Measurements from ENCODE around the gene IL17C.
A peak's percentile ranks its signal among the peaks of the same experiment; 100 is the strongest.

IL17C gene

DNA sequence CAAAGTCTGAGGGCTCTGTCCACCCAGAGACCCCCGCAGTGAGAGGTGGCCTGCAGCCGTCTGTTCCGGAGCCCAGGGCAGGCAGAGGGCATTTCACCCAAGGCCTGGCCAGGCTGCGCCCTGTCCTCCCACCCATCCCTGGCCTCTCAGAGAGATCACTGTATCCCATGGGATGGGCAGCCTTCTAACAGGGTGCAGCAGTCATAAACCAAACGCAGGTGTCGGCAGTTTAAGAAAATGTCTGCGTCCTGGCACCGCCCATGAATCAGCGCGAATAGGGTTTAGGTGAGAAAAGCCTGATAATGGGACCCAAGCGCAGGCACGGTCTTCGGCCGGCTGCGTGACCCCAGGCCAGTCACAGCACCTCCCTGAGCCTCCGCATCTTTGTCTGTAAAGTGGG, 7.1 kb downstream of the IL17C start:
- DNase-seq (ENCODE audit: low read depth in 2 of 2): no peak

DNA sequence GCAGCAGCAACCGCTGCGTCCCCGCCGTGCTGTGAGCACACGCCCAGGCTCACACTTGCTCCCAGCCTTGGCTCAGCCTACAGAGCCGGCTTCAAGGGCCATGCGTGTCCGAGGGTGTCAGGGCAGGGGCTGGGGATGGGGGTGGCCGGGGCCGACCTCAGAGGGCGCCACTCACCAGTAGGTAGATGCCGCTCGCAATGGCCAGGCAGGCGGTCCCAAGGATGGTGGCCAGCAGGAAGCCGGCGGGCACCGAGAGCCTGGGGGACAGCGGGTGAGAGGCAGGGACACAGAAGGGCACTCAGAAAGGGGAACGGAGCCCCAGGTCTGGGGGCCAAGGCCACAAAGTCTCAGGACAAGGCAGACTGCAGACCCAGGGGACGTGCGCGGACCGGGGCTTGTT, 7.6 kb downstream of the IL17C start:
- DNase-seq (ENCODE audit: low read depth in 2 of 2): no peak

DNA sequence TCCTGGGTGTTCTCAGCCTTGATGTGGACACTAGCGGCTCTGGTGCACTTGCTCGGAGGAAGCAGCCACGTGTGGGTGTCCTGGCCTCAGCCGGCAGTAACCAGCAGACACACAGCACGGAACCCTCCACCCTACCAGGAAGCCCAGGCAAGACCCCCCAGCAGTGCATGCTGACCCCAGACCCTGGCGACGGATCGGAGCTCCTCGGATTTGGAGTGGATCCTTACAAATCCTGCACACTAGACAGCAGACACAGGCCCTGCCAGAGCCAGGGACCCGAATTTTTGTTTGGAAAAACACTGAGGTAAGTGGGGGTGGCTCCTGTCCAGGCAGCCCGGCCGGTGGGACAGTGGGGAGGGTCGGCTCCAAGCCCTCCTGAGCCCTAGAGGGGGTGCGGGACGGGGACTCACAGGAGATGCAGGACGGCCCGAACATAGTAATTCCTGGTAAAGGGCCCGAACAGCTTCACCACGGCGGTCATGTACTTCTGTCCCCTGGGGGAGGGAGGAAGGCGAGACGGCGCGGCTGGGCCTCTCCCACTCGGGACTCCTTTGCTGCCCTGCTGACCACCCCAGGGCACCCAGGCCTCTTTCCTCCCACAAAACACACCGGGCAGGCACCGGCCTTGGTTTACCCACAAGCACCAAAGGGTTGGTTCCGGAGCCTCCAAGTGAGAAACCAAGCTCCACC, 8.1 kb downstream of the IL17C start:
- DNase-seq (ENCODE audit: low read depth in 2 of 2): no peak

DNA sequence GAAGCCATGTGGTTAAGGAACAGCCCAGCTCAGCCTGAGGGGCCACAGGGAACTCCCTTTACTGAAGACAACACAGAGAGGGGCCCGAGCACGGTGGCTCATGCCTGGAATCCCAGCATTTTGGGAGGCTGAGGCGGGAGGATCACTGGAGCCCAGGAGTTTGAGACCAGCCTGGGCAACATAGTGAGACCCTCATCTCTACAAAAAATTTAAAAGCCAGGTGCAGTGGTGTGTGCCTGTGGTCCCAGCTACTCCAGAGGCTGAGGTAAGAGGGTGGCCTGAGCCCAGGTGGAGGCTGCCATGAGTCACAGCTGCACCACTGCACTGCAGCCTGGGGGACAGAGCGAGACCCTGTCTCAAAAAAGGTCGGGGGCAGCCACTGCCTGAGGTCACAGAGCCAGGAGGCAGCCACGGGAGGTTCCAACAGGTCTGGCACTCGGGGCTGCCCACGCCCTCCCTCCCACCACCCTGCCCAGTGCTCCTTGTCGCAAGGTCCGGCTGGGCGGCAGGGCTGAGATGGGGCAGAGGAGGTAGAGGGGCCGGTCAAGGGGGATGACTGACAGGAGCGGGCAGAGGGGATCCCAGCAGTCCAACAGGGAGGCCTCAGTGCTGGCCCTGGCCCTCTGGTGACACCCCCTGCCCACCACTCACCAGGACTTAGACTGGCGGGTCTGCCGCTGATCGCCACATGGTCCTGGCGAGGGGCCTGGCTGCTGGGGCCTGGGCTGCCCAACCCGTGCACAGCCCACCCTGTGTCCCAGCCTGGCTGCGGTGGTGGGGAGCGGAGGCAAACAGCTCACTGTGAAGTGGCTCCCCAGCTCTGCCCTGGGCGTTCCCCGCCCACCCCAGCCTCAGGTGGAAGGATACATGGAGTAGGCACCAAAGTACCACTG, 9.1 kb downstream of the IL17C start:
- no peak for DNase-seq (ENCODE audit: low read depth in 2 of 2)

DNA sequence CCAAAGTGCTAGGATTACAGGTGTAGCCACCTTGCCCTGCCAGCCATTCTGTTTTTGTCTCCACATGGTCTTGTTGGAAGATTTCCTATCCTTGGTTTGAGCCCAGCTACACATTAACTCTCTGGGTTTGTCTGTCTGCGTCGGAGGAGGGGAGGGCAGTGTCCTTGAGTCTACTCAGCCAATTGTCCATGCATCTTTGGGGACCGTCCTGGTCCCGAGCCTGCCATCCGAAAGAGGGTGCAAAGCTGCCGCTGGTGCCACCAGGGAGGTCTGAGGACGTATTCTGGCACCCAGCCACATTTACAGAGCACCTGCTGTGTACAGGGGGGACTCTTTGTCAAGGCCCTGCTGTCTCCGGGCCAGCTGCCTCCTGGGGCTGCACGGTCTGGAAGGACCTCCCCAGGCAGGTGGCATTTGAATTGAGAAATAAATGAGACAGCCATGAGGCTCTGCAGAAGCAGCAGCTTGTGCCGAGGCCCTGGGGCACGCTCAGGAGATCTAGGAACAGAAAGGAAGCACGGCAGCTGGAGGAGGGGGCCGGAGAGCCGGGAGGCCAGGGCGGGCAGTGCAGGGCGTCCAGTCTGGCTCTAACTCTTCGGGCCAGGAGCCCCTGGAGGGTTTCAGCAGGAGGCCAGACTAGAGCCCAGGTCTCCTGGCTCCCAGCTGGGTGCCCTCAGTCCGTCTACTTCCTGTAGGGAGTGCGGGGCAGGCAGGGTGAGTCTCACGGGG, 11.0 kb downstream of the IL17C start:
- no peak for DNase-seq (ENCODE audit: low read depth in 2 of 2)

DNA sequence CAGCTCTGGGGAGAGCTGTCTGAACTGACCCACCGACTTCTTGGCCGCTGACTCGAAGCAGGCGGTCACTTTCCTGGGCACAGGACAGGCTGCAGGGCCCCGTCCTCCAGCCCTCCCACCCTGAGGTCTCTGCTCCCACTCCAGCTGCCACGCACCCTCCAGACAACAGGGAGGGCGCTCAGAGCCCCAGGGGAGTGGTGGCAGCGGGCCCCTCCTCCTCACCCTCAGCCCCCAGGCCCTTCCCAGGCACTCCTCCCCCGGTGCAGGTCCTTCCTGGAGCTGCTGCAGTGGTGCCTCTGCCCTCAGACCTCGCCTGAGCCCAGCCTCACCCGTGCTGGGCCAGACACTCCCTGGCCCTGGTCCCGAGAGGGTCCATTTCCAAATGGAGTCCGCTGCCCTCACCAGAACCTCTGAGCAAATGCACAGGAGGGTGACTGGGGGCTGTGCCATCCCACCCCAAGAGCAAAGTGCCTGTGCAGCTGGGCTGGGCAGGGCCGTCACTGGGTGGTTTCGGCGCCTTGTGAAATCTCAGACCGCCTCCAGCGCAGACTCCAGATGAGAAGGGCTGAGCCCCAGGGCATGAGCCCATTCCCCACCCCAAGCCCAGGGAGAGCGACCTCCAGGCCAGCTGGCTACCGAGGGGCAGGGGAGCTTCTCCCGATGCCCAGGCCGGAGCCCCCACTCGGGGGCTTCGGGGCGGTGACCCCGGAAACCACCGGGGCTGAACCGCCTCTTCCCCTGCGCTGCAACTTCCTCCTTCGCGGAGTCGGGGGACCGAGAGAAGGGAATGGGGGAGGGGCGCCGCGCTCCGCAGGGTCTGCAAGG, 11.8 kb downstream of the IL17C start:
- DNase-seq (ENCODE audit: low read depth in 2 of 2): no peak

DNA sequence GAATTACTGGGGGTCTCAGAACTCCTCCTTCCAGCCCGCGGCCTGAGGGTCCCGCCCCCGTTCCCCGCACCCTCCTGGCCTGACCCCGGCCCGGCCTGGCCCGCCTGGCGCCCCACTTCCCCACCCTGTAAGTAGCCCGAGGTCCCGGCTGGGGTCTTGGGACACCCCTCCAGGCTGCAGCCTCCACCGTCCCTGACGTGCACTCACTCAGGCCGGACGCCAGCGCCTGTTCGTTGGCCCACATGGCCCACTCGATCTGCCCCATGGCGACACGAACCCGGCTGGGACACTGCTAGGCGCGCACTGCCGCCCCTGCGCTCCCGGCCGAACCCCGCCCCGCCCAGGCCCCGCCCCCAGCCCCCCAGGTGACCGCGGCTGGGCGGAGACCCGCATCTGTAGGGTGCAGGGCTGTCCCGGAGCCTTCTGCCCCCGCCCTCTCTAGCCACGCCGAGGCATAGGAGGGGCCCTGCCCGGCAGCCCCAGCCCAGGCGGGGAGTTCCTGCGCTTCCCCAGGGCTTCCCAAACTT, 12.4 kb downstream of the IL17C start, which contains the start of gene CYBA:
CYBA (minus strand) TSS at position 305 of the 527 bp plus-strand sequence; CDS start at position 265, 40 bp downstream.
- peak; percentile 76 to 81 for DNase-seq (ENCODE audit: low read depth in 2 of 2)

DNA sequence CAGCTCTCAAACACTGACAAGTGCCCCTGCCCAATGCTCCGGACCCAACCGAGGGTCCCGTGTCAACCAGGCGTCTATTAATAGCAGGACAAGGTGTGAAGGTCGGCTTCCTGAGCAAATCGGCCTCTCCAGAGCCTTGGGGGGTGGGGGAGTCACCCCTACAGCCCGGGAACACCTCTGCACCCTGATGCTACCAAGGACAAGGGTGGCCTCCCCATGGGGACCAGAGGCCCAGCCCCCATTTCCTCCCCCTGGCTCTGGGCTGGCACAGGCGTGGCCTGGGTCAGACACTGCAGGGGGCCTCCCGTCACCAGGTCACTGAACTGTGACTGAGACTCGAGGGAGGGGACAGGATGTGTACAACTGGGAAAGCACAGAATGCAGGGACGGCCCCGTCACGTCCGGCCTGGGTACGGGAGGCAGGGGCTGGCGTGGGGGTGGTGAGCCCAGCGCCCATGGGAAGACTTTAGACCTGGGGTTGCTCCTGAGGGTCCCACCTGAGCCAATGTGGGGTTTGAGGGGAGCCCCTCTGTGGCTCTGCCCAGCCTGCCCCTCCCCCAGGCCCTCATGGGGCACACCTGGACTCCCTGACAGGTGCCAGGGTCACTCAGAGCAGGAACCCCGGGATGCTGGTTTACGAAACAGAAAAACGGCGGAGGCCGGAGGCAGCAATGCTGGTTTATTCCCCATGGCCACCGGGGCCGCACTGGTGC, 13.1 kb downstream of the IL17C start:
- peak; percentile 71 to 76 for DNase-seq (ENCODE audit: low read depth in 2 of 2)

DNA sequence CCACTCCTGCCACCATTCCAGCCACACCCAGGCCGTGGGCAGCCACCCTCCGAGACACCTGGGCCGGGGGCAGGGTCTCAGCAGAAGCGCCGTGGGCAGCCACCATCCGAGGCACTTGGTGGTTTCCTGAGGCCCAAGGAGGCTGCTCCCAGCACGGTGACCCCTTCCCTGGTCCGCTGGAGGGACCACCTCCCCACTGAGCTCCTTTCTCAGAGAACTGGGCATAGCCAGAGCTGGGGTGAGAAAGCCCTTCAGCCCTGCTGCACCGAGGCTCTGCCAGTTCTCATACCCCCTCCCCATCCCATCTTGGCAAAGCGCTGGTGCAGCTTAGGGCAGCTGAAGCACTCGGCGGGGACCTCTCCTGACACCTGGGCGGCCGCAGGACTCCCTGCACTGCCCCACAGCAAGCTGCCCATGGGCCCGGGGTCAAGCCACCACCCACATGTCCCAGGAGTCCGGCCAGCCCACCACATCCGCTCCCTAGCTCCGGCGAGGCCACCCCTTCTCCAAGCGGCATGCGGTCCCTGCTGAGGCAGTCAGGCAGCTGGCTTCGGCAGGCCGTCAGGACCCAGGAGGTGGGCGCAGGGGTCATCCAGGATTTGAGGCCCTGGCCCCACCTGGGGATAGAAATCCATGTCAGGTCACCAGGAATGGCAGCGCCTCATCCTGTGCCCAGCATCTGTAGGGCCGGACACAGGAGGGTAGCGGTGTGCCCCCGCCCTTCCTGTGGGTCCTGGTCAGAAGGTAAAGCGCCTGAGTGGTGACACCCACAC, 13.8 kb downstream of the IL17C start:
- DNase-seq (ENCODE audit: low read depth in 2 of 2): no peak

DNA sequence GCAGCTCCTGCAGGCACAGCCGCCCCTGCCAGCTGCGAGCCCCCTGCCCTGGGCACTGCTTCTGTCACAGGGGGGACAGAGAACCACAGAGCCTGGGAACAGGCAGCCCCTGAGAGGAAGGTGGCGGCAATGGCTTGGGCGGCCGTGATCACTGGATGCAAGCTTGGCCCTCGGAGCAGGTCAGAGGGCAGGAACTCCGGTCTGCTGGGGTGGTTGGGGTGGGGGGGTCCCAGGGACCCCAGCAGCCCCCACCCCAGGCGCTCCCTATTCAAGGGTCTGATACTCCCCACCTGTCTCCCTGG, 14.3 kb downstream of the IL17C start:
- no peak for DNase-seq (ENCODE audit: low read depth in 2 of 2)

DNA sequence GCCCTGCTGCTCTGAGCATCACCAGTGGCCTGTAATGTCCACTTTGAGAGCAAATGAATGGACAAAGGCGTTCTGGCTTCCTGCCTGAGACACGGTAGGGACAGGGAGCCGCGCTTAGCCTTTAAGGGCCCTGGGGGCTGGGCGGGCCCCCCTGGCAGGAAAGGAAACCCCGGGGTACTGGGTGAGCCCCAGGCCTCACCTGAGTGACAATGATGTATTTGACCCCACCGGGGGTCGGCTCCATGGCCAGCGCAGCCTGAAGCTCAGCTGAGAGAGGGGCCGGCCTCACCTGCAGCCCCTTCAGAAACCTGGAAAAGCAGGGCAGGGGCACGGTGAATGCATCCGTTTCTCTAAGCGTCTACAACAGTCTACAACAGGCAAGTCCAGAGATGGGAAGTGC, 14.7 kb downstream of the IL17C start:
- no peak for DNase-seq (ENCODE audit: low read depth in 2 of 2)

DNA sequence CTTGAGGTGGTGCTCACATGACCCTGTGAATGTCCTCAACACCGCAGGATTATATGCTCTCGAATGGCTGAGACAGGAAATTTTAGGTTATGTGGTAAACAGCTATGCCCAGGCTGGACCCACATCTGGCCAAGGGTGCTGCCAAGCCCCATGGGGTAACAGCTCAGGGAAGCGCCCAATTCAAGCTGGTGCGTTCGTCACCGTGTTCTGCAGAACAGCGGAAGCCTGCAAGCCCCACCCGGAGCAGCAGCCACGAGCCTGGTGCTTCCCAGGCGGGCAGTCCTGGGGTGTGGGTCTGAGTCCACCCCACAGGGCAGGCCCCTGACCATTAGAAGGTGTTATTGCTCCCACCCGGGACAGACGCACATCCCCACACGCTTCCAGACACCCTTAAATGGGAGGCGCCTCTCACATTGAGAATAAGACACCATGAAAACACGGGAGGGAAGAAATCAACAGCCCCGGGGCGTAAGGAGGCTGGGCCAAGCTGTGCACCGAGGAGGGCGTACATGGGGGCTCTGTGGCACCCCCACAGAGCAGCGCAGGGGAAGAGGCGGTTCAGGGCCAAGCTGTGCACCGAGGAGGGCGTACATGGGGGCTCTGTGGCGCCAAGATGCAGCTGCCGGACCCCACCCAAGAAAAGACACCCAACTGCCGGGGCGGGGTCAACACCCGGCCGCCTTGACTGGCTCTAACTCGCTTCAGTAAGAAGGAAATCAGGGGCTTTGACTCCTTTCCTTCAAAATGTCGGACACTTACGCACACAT, 15.4 kb downstream of the IL17C start:
- no peak for DNase-seq (ENCODE audit: low read depth in 2 of 2)

DNA sequence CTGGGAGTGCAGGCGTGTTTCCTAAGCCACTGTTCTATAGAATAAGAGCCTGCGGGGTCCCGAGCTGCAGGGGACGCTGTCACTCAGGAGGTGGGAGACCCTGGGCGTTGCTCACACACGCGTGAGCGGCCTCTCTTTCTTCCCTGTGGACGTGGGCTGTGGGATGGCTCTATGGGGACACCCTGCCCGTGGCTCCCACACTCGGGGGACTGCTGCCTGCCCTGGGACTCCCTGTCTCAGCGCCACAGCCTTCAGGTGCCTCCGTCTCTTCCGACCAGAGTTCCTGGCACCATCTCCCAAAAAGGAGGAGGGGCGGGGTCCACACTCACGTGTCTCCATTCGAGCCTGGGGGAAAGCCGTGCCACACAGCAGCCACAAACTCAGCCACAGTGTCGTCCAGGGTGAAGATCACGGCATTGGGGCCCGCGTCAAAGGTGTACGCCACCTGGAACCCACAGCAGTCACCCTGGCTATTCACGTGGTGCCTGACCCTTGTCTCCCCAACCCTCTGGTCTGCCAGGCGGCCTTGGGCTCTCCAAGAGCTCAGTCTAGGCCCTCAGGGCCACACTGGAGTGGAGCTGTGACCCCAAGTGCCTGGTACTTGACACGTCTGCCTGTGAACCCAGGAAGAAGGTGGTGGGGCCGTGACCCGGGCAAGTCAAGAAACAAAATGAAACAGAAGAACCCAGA, 16.1 kb downstream of the IL17C start:
- no peak for DNase-seq (ENCODE audit: low read depth in 2 of 2)

DNA sequence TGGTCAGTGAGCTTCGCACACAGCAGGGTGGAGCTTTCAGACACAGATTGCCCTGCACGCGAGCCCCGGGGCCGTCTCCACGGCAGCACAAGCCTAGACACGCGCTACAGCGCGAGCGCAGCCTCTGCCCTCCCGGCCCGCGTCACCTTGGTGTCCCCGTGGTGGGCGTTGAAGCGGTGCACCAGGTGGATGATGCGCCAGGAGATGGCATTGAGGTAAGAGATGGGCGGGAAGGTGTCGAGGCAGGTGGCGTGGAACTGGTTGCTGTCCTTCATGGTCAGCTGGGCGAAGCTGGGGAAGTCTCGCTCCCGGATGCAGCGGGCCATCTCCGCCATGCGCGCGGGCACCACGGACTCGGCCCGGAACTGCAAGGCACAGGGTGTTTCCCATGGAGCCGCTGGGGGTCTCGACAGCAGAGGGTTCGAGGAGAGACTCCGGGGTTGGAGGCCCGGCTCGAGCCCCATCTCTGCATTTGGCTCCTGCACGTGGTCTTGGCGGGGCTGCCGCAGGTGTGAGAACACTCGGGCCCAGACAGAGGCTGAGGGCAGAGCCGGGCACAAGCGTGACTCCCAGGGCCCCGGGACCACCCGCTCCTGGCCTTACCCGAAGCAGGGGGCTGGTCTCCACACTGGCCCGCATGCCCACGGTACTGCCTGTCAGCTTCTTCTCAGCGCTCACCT, 16.8 kb downstream of the IL17C start:
- DNase-seq (ENCODE audit: low read depth in 2 of 2): no peak

DNA sequence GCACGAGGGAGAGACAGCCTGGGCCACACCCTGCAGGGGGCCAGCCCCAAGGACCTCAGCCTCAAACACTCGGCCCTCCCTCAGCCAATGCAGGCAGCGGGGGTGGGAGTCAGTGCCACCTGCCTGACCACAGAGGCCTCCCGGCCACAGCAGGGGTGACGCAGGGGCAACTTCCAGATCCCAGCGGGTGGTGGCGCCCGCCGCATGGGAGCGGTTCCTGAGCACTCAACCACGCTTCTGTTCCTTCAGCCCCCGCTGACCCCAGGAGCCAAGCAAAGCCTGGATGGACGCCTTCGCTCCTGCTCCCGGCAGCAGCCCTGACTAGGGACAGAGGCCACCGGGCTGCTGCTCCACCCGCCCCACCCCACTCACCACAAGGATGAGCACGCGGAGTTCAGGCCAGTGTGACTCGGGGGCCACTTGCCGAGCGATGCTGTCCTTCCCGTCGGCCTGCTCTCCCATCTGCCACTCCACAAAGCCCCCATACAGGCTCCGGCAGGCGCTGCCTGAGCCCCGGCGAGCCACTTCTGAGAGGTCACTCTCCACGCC, 17.4 kb downstream of the IL17C start:
- no peak for DNase-seq (ENCODE audit: low read depth in 2 of 2)

DNA sequence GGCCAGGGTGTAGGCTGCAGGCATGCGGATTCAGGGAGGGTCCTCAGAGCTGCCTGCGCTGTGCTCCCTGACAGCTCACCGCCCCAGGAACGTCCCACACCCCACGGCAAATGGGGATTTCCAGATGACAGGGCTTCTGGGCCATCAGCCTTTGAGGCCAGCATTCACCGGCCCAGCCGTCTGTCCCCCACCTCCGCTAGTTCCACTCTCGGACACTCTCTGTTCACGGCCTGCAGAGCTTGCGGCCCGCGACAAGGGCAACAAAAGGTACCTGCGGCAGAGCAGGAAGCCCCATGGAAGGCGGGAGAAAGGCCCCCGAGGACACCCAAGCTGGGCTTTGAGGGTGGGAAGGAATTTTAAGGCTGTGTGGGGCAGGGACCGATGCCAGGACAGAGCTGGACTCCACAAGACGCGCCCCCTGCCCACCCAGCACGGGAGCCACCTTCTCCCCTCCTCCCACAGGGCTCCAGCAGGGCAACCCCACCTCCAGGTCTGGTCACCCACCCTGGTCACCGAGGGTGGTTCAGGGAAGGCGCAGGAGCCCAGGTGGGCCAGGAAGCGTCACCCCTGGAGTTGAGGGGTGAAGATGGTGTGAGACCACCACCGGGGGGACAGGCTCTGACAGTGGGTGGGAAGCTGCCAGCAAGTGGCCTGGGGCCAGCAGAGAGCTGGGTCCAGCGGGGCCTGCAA, 18.1 kb downstream of the IL17C start:
- DNase-seq (ENCODE audit: low read depth in 2 of 2): no peak

DNA sequence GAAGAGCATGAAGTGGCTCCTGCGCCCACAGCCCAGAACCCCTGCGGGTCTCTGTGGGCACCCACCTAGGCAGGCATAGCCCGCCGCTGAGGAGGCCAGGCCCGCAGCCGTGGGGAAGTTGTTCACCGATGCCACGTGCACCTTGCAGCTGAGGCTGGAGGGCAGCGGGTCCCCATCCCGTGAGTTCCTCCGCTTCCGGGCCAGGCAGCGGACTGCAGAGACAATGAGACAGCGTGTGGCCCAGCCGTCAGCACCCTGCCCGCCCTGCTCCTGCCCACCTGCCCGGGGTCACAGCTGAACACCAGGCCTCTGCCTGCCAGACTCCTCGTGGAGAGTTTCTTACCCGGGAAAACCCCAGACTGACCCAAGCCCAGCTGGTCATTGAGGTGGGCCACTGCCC, 19.0 kb downstream of the IL17C start:
- DNase-seq (ENCODE audit: low read depth in 2 of 2): no peak
